DND-41 (cell line): ENCODE data around the gene TBC1D2B.
"Not testable (repeated sequence)": the region's sequence is repeated elsewhere in the genome, so short reads cannot be mapped to it uniquely, and the experiment has no call there.

ENCODE experiments used
- EZH2 ChIP-seq: IDR thresholded peaks from 3 replicates; pipeline ENCODE4 v1.6.1; 2012; ENCODE audit warnings: borderline replicate concordance, low read depth, mild to moderate bottlenecking, moderate library complexity, low read length, inconsistent platforms; ENCODE audit not compliant: severe bottlenecking
- TF ChIP-seq, protein P1 (sequence below): IDR thresholded peaks from 2 replicates; pipeline ENCODE4 v1.5.1; 2012; ENCODE audit warnings: borderline replicate concordance, low read length, moderate library complexity, mild to moderate bottlenecking; ENCODE audit not compliant: poor library complexity, severe bottlenecking; ENCODE audit errors: extremely low read depth

DNA sequence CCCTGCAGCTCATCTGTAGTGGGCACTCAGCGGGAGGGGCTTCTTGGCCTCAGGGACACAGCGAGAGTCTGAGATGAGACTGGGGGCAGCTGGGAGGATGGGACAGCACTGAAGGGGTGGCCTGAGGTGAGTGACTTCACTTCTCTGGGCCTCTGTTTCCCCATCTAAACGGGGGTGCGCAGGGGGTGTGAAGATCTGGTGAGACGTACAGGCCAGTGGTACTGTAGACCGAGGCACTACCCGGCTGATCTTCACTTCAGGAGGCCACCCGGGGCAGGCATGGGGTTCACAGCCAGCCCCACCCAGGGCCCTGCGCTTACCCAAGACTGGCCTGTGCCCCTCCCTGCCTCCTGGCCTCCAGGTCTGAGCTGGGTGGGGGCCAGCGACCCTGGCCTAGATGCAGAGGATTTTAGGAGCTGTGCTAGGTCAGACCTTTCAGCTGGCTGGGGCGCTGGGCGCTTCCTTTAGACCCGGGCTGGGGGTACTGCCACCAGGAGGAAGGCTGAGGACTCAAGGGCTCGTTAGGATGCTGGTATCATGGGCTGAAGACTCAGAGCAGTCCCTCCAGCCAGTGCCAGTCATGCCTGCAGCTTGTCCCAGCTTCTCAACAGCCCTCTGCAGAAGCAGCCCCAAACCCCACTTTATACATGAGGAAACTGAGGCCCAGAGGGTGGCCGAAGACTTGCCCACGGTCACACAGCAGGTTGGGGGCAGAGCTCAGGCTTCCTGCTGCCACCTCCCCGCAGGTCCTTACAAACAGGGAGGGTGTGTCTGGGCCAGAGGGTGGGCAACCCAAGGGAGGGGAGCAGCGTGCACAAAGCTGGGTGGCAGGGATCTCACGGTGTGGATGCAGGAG, 99.4 kb downstream of the TBC1D2B start:
- not testable (repeated sequence) for TF ChIP-seq EZH2
- TF ChIP-seq, protein P1, sequence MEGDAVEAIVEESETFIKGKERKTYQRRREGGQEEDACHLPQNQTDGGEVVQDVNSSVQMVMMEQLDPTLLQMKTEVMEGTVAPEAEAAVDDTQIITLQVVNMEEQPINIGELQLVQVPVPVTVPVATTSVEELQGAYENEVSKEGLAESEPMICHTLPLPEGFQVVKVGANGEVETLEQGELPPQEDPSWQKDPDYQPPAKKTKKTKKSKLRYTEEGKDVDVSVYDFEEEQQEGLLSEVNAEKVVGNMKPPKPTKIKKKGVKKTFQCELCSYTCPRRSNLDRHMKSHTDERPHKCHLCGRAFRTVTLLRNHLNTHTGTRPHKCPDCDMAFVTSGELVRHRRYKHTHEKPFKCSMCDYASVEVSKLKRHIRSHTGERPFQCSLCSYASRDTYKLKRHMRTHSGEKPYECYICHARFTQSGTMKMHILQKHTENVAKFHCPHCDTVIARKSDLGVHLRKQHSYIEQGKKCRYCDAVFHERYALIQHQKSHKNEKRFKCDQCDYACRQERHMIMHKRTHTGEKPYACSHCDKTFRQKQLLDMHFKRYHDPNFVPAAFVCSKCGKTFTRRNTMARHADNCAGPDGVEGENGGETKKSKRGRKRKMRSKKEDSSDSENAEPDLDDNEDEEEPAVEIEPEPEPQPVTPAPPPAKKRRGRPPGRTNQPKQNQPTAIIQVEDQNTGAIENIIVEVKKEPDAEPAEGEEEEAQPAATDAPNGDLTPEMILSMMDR = not testable (repeated sequence)
